Measurements from ENCODE around the gene NRP1.

Gene NRP1

DNA sequence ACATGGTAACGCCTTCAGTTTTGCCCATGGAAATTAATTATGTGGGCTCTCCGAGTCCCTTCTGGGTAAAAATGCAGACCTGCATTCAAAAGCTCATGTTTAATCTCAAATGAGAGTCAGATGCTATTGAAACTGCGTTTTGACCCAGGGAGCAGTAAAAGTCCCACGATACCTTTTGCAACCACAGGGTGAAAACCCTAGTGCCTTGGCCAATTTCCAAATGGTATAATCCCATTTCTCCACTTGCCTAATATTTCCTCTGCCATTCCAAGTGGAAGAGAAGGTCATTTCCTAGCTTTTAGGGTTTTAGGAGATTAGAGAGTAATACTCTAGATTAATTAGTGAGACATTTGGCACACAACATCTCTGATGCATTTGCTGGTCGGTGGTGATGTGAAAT lies 132.5 kb downstream of the NRP1 start:
- no peak for DNase-seq

DNA sequence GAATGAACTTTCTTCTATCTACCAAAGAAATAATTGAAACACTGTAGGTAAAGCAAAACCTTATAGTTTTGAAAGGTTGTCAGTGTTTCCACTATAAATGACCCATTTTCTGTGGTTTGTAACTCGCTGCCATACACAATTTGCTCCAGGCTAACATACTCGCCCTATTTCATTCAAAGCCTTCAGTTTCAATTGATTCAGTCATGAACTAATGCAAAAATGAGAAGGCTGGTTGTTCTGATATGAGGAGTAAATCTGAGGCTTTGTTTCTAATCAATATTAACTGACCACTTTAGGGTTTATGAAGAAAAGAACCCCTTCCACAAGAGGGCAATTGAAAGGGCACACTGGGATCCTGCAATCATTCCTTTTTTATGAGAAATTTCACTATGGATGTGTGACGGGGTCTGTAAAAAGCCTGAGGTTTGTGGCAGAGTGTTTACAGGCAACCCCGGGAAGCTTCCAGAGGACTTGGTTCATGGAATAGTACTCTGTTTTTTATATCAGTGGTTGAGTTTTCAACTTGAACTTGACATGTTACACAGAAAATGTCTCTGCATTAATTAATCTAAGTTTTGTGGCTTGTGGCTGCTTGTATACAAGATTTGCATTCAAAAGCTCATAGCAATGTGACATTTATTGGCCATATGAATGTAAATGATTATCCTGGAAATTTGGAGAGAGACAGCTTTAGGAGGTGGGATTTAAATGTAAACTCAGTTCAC lies 133.2 kb downstream of the NRP1 start:
- no peak for DNase-seq

DNA sequence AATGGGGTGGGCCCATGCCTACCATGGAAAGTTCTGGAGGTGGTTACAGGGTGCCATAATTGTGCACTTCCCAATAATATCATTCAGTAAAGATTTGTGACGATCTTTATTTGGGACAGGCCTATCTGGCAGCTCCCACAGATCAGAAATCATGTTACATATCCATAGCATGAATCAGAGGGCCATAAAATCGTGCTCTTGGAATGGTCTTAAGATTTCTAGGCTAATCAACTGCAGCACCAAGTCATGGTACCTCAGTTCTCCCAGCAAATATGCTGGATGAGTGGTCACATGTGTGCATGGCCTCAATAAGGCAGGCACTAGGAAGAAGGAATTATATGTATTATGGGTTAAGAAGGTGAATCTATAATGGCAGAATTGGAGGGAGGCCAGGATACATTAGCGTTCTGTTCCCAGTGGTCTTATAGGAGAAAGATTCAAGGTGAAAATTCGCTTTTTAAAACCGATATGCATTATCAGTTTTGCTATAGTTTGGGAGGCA lies 134.7 kb downstream of the NRP1 start:
- DNase-seq: no peak

DNA sequence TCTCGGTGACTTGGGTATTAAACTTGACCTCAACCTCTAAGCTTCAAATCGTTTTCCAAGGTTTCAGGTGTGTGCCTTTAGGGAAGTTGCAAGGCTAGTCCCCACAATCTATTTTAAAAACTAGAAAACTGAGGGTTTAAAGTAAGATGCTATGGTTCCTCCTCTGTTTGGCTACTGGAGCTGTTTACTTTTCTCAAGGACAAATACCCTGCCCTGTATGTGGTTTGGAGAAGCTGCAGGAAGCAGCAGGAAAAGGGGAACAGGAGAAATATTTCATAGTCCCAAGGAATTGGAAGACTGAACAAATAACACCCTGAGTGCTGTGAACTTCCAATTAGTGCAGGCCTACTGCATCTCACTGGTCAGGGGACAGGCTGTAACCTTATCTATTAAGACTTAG lies 135.9 kb downstream of the NRP1 start:
- DNase-seq: no peak

DNA sequence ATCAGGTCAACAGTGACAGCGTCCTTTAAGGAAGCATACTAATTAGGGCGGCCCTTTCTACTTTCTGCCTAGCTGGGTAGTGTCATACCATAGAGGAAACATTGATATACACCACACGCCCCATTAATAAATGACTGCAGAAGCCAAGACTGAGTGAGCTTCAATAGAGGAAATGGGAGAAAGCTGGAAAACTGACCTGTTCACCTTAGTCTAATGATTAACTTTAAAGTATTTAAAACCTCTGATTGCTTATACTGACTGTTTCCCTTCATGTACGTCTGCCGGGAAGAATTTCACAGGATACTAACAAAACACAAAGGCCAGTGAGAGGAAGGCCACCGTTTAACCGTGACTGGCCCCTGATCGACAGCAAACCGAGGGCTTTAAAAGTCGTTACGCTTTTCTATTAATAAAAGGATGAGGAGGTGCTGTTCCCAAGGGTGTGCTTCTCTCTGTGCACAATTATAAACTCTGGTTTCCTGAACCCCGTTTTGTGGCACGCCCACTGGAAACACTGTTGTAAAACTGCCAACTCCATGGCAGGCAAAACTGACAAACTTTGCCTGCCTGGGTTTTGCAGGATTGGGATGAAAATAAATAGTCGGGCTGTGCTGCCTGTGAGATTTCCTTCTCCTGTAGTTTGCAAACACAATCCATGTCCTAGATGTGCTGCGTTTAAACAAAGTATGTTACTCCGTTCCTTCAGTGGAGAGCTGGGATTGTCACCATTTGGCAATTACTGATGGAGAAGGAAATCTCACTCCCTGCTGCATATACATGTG lies 137.6 kb downstream of the NRP1 start:
- peak; percentile 34 for DNase-seq

DNA sequence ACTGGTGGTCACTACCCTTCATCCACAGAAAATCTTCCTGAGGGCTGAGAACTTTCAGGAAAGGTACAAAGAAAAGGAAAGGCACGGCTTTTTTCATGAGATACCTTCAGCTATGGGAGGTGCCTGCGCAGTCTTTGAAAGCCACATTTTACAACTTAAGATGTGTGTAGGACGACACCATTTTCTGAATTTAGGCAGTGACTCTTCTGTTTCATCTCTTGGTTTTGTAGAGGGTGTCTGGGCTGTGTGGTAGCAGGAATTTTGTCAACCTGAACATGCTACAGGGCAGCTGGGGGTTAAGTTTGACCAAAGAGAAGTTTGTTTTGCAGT lies 138.1 kb downstream of the NRP1 start:
- DNase-seq: no peak

DNA sequence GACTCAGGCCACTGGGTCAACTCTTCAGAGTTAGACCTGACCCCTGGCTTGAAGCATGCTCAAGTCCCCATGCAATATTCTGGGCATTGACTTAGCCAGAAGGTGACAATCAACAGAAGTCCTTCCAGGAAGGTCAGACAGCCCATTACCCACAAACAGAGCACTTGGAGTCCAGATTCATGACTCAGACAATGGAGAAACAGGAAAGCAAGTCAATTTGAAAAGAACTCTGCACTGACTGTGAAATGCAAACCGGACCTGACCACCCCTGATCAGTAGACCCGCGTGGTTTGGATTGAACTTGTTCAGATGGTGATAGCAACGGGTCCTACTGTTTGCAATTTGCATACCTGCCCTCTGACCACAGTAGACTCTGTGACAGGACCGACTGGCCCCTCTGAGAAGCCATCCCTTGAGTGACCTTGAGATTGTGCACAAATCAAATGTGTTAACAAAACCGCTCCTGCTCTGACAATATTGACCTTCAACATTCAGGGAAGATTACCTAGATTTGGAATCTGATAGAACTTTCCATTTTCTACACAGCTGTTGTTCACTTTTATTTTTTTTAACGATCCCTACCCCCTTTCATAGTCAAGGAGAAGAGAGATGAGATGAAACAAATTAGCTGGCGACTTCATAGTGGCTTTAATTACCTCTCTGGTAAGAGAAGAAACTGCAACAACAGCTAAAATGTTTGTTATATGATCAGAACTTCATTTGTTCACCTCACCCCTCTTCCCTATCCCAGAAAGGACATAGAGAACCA lies 138.7 kb downstream of the NRP1 start:
- DNase-seq: no peak

DNA sequence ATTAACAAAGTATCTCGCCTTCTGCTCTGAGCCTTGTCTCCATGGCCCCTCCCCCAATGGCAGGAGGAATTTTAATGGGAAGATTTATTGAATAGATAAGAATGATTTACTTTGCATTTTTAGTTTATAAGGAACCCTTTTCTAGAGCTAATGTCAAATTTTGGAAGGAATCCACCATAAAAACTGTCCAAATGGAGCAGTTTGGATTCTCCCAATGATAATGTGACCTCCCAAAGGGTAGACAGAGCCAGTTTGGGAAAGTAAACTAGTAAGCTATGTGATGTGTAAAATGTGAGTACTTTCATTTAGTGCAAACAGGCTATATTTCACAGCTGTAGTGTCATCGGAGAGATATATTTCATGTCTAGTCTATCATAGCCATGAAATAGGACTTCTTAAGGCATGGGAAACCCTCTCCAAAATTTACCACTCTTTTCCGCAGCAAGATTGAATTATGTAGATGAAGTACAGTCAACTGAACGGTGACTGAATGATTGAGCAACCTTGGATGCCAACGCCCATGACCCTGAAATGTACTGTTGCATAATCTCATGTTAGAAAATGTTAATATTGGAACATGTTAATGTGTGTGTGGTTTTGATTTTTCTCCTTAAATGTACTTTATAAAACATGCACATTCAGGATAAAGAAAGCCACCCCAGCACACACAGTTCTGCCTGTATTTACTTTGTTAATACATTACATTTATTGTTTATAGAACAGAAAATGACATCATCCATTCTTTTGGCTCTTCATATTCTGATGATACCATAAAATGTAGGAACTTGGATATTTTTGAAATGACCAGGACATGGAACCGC lies 140.6 kb downstream of the NRP1 start:
- no peak for DNase-seq

DNA sequence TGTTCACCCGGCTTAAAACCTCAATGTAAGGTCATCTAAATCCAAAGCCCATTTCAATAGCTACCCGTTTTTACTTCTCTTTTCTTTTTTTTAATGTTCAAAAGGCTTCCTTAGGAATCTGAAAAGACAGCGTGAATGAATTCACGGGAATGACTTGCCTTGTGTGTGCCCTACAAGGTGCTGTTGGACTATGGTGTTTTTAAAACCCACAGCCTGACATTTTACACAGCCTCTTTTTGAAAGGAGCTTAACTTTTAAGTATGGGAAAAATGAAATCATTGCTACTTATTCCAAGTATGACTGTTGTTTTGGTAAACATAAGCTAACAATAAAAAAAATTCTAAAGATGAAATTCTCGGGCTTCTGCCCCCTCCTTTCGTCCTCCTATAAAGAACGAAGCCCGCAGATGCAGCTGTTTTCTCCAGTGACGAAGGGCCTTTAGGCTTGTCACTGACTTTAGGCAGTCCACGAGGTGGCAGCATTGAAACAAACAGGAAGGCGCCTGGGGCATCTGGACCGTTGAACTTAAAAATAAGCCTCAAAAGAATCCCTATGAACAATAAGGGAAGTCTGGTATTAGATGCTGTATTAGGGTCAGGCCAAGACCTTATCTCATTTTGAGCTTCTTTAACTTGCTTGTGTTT lies 141.3 kb downstream of the NRP1 start:
- peak; percentile 72 for DNase-seq

DNA sequence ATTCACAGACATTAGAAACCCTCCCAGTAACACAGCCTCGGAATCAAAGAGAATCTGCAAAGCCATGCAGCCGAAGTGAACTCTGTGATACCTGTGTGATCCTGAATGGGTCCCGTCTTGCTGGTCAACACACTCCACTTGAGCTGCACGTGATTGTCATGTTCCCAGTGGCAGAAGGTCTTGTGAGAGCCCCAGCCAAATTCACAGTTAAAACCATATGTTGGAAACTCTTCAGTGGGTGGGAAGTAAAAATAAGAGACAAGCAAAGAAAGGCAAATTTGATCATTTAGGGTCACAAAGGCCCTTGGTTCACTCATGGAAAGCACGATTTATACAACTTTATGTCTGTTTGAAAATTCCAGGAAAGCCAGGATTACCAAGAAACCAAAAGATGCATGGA lies 142.3 kb downstream of the NRP1 start:
- DNase-seq: no peak

DNA sequence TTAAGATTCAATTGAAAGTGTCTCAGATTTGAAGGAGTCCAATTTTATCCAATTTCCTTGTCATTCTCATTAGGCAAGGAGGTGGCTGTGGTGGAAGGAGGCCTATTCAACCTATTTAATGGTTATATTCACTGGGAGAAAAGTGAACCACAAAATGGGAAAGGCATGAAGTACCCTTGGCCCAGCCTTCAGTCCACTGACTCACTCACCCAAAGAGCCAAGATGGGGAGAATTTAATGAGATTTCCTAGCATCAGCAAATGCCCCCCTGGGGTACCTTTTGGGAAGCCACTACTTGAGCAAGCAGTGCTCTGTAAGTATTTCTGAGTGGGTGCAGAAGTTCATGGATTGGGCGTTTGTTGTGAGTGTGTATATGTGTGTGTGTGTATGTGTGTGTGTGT lies 144.1 kb downstream of the NRP1 start:
- no peak for DNase-seq

DNA sequence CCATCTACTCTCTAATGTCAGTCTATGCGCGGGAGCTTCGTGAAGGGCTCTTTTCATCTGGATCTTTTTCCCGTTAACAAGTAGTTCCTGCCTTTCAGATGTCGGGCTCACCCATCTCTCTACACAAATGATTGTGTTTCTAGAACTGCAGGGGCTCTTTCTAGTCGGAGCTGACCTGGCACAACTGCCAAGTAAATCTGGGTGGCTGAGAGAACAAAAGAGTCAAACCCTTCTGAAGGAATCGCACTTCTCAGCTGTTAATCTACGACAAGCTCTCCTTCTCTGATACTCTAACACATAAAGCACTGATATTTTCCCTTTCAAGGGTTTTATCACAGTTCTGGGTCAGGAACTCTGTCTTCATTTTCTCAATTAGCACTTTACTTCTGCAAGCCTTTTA lies 144.7 kb downstream of the NRP1 start:
- DNase-seq: peak; percentile 32

DNA sequence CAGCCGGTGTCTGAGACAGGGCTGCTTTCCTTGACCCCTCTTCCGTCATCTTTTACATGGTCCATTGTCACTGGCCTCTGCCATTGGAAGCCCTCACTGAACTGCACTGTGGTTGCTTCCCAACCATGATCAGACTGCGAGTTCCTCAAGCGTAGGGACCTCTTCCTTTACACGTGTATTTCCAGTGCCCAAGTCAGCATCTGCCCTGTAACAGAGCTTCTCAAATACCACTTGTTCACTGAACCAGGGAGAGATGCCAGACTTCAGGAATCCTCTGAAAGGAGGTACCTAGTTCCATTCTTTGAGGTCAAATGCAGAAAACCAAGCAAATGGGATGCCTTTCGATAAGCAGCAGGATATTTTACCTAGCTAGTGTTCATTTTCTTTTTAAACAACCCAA lies 145.1 kb downstream of the NRP1 start:
- no peak for DNase-seq

DNA sequence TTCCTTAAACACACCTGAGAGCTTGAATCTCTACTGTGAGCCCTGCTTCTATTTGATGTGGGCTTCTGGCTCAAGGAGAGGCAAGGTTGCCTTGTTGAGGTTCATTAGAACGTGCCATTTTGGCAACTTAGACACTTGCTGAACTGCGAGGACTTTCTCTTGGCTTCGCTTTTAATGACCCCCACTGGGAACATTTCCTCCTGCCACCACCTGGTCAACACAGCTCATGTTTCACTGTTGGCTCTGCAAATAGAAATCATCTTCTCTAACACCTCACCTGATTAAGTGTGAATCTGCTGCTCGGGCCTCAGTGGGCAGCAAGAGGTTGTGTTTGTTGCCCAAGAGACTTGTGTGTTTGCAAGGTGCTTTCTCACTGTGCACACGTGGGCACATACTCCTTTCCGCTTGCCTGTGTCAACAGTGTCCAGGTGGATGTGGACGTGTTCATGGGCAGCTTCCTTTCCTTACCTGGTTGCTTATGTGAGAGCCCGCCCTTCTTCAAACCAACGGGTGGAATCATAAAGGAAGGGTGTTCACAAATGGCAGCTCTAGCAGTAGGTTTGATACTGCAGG lies 147.0 kb downstream of the NRP1 start:
- no peak for DNase-seq

DNA sequence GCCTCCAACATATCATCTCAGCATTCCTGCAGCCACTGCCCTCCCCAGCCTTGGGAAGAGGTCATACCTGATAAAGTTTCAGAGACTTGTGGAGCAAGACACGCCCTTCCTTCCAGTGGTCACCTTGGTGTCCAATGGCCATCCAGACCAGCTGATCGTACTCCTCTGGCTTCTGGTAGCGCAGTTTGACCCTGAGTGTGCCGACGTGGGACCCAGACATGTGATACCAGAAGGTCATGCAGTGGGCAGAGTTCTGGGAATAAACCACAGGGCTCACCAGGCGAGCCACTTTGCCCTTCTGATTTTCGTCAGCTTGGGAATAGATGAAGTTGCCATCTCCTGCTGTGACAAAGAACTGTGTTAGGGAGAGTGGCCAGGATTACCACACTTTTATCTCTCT lies 148.3 kb downstream of the NRP1 start:
- no peak for DNase-seq

DNA sequence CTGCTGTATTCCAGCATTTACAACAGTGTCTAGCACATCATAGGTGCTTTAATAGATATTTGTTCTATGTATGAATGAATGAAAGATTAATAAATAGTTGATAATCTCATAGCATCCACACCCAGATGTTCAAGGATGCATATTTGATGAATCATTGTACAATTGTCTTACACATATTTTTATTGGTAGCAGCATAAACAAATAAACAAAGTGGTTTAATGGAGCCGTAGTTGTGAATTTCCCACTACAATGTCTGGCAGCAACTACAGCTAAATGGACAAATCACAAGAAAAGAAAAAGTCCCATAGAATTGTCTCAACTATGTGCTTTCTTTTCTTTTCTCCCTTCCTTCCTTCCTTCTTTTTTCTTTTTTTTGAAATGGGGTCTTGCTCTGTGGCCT lies 150.8 kb downstream of the NRP1 start:
- DNase-seq: no peak

DNA sequence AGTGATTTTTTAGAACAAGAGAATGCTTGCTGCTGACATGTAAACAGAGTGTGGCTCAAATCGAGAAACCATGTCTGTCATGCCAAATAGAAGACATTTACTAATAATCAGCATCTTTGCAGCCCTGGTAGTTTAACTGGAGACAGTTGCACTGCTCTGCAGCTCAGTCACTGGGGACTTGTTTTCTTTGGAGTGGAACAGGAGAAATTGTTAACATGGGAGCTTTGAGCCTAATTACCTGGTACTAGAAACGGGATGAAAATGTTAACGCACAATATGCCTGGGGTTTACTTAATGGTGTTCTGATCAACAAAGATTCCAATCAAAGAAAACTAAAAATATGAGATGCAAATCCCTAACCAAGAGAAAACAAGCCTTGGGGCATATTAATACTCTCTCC lies 153.5 kb downstream of the NRP1 start:
- no peak for DNase-seq

DNA sequence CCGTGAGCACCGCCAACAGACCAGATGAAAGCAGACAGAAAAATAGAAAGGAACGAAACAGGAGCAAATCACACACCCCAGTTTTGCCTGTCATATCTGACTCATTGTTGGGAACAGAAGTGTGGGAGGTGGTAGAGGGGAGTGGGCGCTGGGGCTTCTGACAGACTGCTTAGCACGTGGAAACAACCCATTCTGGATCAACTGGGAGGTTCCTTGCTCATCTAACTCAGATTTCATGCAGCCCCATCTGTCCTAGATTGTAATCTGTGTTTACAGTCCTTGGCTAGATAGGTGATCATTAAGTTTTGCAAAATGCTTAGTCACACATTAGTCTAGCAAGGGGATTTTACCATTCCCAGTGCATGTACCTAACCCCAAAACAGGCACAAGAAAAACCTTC lies 154.1 kb downstream of the NRP1 start:
- no peak for DNase-seq

DNA sequence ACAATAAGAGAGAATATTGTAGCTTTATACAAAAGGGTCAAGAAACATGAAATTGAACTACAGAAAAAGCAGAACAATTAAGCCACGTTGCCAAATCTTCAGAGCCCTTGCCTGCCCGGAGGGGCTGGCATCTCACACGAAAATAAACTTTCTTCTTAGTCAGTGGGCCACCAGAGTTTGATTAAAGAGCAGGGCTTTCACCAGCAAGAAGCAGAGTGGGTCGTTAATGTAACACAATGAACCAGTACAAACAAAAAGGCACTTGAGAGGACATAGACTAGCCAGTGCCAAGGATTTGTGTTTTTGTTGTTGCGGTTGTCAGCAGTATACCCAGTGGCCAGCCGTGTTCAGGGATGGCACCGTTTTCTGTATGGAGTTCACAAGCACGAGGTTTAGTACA lies 155.4 kb downstream of the NRP1 start:
- no peak for DNase-seq

DNA sequence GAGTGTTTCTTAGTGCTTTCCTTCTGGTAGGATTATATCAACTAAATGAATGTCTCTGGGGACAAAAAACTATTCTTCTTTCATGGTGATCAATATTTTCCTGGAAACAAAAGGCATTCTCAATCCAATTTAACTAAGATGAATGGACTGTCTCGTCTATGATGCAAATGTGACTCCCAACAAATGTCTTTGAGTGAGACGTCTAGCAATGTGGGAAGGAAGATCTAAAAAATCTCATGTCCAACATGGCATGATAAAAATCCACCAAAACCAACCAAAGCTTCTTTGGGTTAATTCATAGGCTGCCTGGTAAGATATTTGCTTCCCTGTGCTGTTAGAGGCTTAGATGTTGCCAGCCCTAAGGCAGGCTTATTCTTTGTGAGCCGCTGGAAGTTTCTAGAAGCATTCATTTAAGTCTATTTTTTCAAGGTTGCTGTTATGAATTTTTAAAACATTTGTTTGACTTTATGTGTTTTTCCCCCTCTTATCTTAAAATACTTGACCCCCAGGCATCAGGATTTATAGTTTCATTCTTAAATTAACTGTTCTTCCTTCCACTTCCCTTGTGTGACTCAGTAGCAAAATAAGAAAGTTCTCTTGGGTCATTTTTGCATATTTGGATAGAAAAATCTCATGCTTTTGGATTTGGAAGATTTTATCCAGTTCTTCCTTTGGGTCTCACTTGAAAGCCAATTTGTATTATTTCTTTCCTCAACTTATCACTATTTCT lies 156.3 kb downstream of the NRP1 start:
- no peak for DNase-seq

DNA sequence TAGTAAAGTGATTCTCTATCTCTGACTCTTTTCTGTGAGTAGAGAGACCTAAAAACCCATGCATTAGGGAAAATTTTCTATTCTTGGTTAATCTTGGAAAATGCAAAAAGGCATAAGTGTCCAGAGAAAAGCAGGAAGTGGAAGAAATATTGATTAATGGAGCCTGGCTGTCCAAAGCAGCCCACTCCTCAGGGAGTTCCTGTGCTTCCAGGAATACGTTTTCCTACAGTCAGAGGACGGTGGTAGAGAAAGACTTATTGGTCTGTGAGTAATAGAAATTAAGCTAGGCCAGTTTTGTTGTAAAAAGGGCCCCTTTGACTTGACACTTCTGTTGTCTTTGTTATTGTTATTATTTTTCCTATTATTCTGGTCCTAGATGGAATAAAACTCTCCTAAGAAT lies 157.8 kb downstream of the NRP1 start:
- no peak for DNase-seq

Data from retina (tissue), 1 donor.